ENCODE measurements around the gene CPM. TPM values are rescaled to one million over a fixed set of nuclear protein-coding genes. Genes with fewer than 3 reads are reported as not detected.

Gene CPM
- total and polyA plus RNA-seq, 10 of the 15 experiments (the other 5 are each of a cell fraction or from before 2014, with no cell fraction given): 0.06 to 1.7 (median 0.41) TPM

DNA sequence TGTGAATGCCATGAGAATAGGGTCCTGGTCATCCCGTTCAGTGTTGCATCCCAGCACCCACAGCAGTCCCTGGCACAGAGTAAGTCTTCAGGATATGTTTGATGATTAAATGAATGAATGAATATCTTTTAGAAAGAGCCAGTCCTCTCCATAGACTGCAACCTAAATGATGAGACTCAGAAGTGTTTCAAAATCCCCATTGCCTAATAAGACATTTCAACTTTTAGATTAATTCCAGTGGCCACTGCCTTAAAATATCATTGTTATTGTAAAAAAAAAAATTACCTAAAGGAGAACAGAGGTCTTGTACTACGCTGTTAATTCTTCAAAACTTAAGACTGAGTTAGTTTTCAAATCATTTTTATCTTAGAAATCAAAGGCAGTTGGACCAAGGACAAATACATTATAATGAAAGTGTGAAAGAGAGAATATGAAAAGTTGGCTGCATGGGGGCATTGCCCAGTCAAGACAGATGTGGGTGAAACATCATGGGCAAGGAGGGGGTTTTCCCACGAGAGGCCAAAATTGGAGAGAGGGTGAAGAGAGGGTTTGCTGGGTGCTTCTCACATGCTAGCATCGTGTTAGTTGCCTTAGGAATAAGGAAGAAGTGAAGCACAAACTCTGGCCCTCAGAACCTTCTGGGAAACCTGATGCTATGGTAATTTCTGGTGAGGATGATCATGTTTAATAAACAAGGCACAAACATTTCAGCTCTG is 26.3 kb upstream of the CPM start:
- no peaks in the 10 kb centered on the region for H3K9me3 ChIP-seq (replicated peaks; ENCODE audit: control insufficient read depth, insufficient read depth, low read length)
- no peak overlapping the region for H3K27ac ChIP-seq (ENCODE audit: control insufficient read depth, insufficient read depth)
- peak; percentile 52; the same call in 2 of the 3 replicates for ATAC-seq
- CTCF ChIA-PET: interaction anchor here (0.7 to 1.4 kb wide), 2 partner anchors 12 to 24 kb away, joined by 3 read pairs; no protein-coding TSS in a partner anchor
- no peaks in the 10 kb centered on the region for H3K79me2 ChIP-seq (ENCODE audit: control insufficient read depth, insufficient read depth, low read length)
- H2AFZ ChIP-seq (ENCODE audit: control insufficient read depth, low read depth, low read length): no peak overlapping the region; the same call in 1 of the 2 replicates
- no peak overlapping the region for H3K4me3 ChIP-seq
- H3K4me1 ChIP-seq (ENCODE audit: control insufficient read depth, insufficient read depth, low read length): peaks cover 6% of the 10 kb centered on the region; the same call in 1 of the 2 replicates
- intact Hi-C loops (cut with micrococcal nuclease; ENCODE audit: unreplicated experiment) (no loop called here), in situ Hi-C loops (cut with MboI) (no loop called here)
- no peak for DNase-seq (ENCODE audit: low read depth, low spot score)
- H3K36me3 ChIP-seq (ENCODE audit: control insufficient read depth in 2 of 2, insufficient read depth in 2 of 2, low read length in 1 of 2): no peaks in the 10 kb centered on the region
- no peak overlapping the region for H3K4me2 ChIP-seq (ENCODE audit: control insufficient read depth, insufficient read depth)
- RAD21 ChIA-PET (ENCODE audit: unreplicated experiment): no interaction called here
- H3K9ac ChIP-seq (ENCODE audit: control insufficient read depth, insufficient read depth, low read length): no peak overlapping the region
- SMC1A ChIA-PET (ENCODE audit: uncharacterized antibody, unreplicated experiment): no interaction called here
- 40% methylated on average over 4 of the region's 4 CpGs for WGBS (ENCODE audit: insufficient coverage, insufficient replicate concordance, low lambda C conversion rate, missing lambda C conversion rate)
- FAIRE-seq: peak; percentile 54
- H4K20me1 ChIP-seq (ENCODE audit: control insufficient read depth, insufficient read depth): no peaks in the 10 kb centered on the region
- no peaks in the 10 kb centered on the region for H3K27me3 ChIP-seq (replicated peaks in 1 of 2; ENCODE audit: control insufficient read depth in 2 of 2, insufficient read depth in 2 of 2, low read length in 1 of 2)
- BruUV-seq (replicated peaks): no TSS peak
- POLR2A ChIA-PET: no interaction called here
- TF ChIP-seq, protein P1, sequence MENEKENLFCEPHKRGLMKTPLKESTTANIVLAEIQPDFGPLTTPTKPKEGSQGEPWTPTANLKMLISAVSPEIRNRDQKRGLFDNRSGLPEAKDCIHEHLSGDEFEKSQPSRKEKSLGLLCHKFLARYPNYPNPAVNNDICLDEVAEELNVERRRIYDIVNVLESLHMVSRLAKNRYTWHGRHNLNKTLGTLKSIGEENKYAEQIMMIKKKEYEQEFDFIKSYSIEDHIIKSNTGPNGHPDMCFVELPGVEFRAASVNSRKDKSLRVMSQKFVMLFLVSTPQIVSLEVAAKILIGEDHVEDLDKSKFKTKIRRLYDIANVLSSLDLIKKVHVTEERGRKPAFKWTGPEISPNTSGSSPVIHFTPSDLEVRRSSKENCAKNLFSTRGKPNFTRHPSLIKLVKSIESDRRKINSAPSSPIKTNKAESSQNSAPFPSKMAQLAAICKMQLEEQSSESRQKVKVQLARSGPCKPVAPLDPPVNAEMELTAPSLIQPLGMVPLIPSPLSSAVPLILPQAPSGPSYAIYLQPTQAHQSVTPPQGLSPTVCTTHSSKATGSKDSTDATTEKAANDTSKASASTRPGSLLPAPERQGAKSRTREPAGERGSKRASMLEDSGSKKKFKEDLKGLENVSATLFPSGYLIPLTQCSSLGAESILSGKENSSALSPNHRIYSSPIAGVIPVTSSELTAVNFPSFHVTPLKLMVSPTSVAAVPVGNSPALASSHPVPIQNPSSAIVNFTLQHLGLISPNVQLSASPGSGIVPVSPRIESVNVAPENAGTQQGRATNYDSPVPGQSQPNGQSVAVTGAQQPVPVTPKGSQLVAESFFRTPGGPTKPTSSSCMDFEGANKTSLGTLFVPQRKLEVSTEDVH (IDR thresholded peaks at IDR 0.05; ENCODE audit: low read depth, partially characterized antibody): no peak
- TF ChIP-seq EGR1 (IDR thresholded peaks at IDR 0.05; ENCODE audit: borderline replicate concordance in 1 of 2, low read depth in 2 of 2, low read length in 2 of 2) (no peak), RELA (IDR thresholded peaks at IDR 0.05; ENCODE audit: borderline replicate concordance, partially characterized antibody) (no peak), RCOR1 (conservative IDR thresholded peaks at IDR 0.05; ENCODE audit: low read depth, low read length) (no peak), ZNF24 (IDR thresholded peaks at IDR 0.05) (no peak), MEF2B (IDR thresholded peaks at IDR 0.05; ENCODE audit: partially characterized antibody, poor library complexity, severe bottlenecking) (no peak)
- TF ChIP-seq, protein P2, sequence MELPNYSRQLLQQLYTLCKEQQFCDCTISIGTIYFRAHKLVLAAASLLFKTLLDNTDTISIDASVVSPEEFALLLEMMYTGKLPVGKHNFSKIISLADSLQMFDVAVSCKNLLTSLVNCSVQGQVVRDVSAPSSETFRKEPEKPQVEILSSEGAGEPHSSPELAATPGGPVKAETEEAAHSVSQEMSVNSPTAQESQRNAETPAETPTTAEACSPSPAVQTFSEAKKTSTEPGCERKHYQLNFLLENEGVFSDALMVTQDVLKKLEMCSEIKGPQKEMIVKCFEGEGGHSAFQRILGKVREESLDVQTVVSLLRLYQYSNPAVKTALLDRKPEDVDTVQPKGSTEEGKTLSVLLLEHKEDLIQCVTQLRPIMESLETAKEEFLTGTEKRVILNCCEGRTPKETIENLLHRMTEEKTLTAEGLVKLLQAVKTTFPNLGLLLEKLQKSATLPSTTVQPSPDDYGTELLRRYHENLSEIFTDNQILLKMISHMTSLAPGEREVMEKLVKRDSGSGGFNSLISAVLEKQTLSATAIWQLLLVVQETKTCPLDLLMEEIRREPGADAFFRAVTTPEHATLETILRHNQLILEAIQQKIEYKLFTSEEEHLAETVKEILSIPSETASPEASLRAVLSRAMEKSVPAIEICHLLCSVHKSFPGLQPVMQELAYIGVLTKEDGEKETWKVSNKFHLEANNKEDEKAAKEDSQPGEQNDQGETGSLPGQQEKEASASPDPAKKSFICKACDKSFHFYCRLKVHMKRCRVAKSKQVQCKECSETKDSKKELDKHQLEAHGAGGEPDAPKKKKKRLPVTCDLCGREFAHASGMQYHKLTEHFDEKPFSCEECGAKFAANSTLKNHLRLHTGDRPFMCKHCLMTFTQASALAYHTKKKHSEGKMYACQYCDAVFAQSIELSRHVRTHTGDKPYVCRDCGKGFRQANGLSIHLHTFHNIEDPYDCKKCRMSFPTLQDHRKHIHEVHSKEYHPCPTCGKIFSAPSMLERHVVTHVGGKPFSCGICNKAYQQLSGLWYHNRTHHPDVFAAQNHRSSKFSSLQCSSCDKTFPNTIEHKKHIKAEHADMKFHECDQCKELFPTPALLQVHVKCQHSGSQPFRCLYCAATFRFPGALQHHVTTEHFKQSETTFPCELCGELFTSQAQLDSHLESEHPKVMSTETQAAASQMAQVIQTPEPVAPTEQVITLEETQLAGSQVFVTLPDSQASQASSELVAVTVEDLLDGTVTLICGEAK (IDR thresholded peaks at IDR 0.05; ENCODE audit: borderline replicate concordance): no peak
- TF ChIP-seq, protein P3, sequence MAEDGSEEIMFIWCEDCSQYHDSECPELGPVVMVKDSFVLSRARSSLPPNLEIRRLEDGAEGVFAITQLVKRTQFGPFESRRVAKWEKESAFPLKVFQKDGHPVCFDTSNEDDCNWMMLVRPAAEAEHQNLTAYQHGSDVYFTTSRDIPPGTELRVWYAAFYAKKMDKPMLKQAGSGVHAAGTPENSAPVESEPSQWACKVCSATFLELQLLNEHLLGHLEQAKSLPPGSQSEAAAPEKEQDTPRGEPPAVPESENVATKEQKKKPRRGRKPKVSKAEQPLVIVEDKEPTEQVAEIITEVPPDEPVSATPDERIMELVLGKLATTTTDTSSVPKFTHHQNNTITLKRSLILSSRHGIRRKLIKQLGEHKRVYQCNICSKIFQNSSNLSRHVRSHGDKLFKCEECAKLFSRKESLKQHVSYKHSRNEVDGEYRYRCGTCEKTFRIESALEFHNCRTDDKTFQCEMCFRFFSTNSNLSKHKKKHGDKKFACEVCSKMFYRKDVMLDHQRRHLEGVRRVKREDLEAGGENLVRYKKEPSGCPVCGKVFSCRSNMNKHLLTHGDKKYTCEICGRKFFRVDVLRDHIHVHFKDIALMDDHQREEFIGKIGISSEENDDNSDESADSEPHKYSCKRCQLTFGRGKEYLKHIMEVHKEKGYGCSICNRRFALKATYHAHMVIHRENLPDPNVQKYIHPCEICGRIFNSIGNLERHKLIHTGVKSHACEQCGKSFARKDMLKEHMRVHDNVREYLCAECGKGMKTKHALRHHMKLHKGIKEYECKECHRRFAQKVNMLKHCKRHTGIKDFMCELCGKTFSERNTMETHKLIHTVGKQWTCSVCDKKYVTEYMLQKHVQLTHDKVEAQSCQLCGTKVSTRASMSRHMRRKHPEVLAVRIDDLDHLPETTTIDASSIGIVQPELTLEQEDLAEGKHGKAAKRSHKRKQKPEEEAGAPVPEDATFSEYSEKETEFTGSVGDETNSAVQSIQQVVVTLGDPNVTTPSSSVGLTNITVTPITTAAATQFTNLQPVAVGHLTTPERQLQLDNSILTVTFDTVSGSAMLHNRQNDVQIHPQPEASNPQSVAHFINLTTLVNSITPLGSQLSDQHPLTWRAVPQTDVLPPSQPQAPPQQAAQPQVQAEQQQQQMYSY (CRISPR knock-in tag; IDR thresholded peaks at IDR 0.05): no peak
- TF ChIP-seq, protein P4, sequence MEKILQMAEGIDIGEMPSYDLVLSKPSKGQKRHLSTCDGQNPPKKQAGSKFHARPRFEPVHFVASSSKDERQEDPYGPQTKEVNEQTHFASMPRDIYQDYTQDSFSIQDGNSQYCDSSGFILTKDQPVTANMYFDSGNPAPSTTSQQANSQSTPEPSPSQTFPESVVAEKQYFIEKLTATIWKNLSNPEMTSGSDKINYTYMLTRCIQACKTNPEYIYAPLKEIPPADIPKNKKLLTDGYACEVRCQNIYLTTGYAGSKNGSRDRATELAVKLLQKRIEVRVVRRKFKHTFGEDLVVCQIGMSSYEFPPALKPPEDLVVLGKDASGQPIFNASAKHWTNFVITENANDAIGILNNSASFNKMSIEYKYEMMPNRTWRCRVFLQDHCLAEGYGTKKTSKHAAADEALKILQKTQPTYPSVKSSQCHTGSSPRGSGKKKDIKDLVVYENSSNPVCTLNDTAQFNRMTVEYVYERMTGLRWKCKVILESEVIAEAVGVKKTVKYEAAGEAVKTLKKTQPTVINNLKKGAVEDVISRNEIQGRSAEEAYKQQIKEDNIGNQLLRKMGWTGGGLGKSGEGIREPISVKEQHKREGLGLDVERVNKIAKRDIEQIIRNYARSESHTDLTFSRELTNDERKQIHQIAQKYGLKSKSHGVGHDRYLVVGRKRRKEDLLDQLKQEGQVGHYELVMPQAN (conservative IDR thresholded peaks at IDR 0.05): no peak

All from GM12878 (cell line).